Vagina (tissue), 2 donors: ENCODE measurements around the gene AMIGO2. TPM values are rescaled to one million over a fixed set of nuclear protein-coding genes. Genes with fewer than 3 reads are reported as not detected.

Source experiments
- DNase-seq, 2 donors: peaks; one replicate each; pipeline ENCODE4 v3.0.0-alpha.2; 2017; ENCODE audit errors: extremely low spot score in 2 of 2
- H3K27ac ChIP-seq: fragments of 200-600 bp; sonication (generic); one replicate; pipeline ENCODE4 v1.5.1; 2019
- H3K27me3 ChIP-seq: fragments of 200-600 bp; sonication (generic); one replicate; pipeline ENCODE4 v1.5.1; 2019
- H3K36me3 ChIP-seq, 2 donors: fragments of 200-600 bp; sonication (generic); one replicate each; pipeline ENCODE4 v1.5.1; 2017 to 2019
- H3K4me1 ChIP-seq: fragments of 200-600 bp; sonication (generic); one replicate; pipeline ENCODE4 v1.5.1; 2019
- H3K4me3 ChIP-seq, 2 donors: fragments of 200-600 bp; sonication (generic); 1 replicate in 1 of 2; 2 replicates in 1 of 2; pipeline ENCODE4 v1.5.1; 2016 to 2019
- H3K9me3 ChIP-seq: fragments of 200-600 bp; sonication (generic); one replicate; pipeline ENCODE4 v1.5.1; 2019
- CTCF ChIP-seq, 3 experiments: fragments of 450-650 bp in 2 of 3; fragments of 200-600 bp in 1 of 3; sonication (generic) in 1 of 3; IDR thresholded peaks; one replicate each; pipeline ENCODE4 v1.5.1; 2017 to 2019; ENCODE audit warnings: antibody characterized with exemption in 3 of 3, mild to moderate bottlenecking in 2 of 3, moderate library complexity in 2 of 3
- POLR2A ChIP-seq, 2 donors: fragments of 450-650 bp; IDR thresholded peaks; one replicate each; pipeline ENCODE4 v1.6.1; 2017; ENCODE audit warnings: antibody characterized with exemption in 2 of 2, mild to moderate bottlenecking in 2 of 2, moderate library complexity in 2 of 2
- POLR2AphosphoS5 ChIP-seq, 2 donors: sonication (generic); formaldehyde crosslinking; IDR thresholded peaks; one replicate each; pipeline ENCODE4 v1.9.0; 2017; ENCODE audit warnings: antibody characterized with exemption in 2 of 2, mild to moderate bottlenecking in 2 of 2, low read depth in 1 of 2; ENCODE audit not compliant: insufficient read depth in 1 of 2
- intact Hi-C: fragments of 100-400 bp; cut with DNase I; formaldehyde crosslinking; loops from one replicate; pipeline ENCODE4 v1.15.1; 2023
- total RNA-seq: library from RNA; depleted of rRNA; stranded (reverse); fragments of >200 nt; gene quantifications from one replicate; pipeline ENCODE4 v1.2.3, GENCODE V29; 2016

Gene AMIGO2
- total RNA-seq, 1 donor from 2014 or later: 20.4 TPM

GRCh38 chr12:47074757-47075156 lies 5.0 kb downstream of the AMIGO2 start:
- intact Hi-C loops: loop anchor here (5.0 kb wide), 1 partner anchor 303 kb away; no protein-coding TSS in a partner anchor
- H3K4me3 ChIP-seq: no peak overlapping the region

GRCh38 chr12:47073951-47074350 lies 5.8 kb downstream of the AMIGO2 start:
- no peaks in the 10 kb centered on the region for H3K27me3 ChIP-seq
- no peak for TF ChIP-seq POLR2AphosphoS5 (IDR thresholded peaks at IDR 0.05; ENCODE audit: insufficient read depth in 1 of 2, low read depth in 1 of 2)
- no peaks in the 10 kb centered on the region for H3K36me3 ChIP-seq
- no peak overlapping the region for H3K4me3 ChIP-seq
- no peak overlapping the region for H3K27ac ChIP-seq
- H3K9me3 ChIP-seq: no peaks in the 10 kb centered on the region
- intact Hi-C loops: no loop called here
- H3K4me1 ChIP-seq: peaks cover 37% of the 10 kb centered on the region
- DNase-seq: no peak

More at GRCh38 chr12:47074757-47075156, 5.0 kb downstream of the AMIGO2 start:
- peaks cover 30% of the 10 kb centered on the region for H3K4me1 ChIP-seq
- no peaks in the 10 kb centered on the region for H3K36me3 ChIP-seq
- no peak overlapping the region for H3K27ac ChIP-seq
- H3K27me3 ChIP-seq: no peaks in the 10 kb centered on the region
- no peak for TF ChIP-seq CTCF (IDR thresholded peaks at IDR 0.05)
- TF ChIP-seq POLR2AphosphoS5 (IDR thresholded peaks at IDR 0.05; ENCODE audit: insufficient read depth in 1 of 2, low read depth in 1 of 2): no peak
- no peak for TF ChIP-seq POLR2A (IDR thresholded peaks at IDR 0.05)
- no peaks in the 10 kb centered on the region for H3K9me3 ChIP-seq
- DNase-seq: no peak

GRCh38 chr12:47071241-47071852 lies 8.4 kb downstream of the AMIGO2 start:
- Histone ChIP-seq H3K36me3 (no peaks in the 10 kb centered on the region), H3K4me1 (peaks cover 27% of the 10 kb centered on the region), H3K27me3 (no peaks in the 10 kb centered on the region), H3K4me3 (no peak overlapping the region), H3K9me3 (no peaks in the 10 kb centered on the region), H3K27ac (no peak overlapping the region)
- DNase-seq: no peak
- intact Hi-C loops: no loop called here
- TF ChIP-seq POLR2AphosphoS5 (IDR thresholded peaks at IDR 0.05; ENCODE audit: insufficient read depth in 1 of 2, low read depth in 1 of 2): no peak
- TF ChIP-seq POLR2A (IDR thresholded peaks at IDR 0.05): no peak
- TF ChIP-seq CTCF (IDR thresholded peaks at IDR 0.05): no peak

- H3K27ac ChIP-seq: no peak overlapping the region
- DNase-seq: no peak
- intact Hi-C loops: no loop called here
- peaks cover 20% of the 10 kb centered on the region for H3K4me1 ChIP-seq
- no peaks in the 10 kb centered on the region for H3K36me3 ChIP-seq
- H3K27me3 ChIP-seq: no peaks in the 10 kb centered on the region
- TF ChIP-seq CTCF (IDR thresholded peaks at IDR 0.05): no peak
- H3K9me3 ChIP-seq: no peaks in the 10 kb centered on the region
- no peak overlapping the region for H3K4me3 ChIP-seq
Observed at GRCh38 chr12:47070310-47070709, 9.4 kb downstream of the AMIGO2 start.

GRCh38 chr12:47068539-47068938 lies 11.2 kb downstream of the AMIGO2 start:
- H3K27me3 ChIP-seq: no peaks in the 10 kb centered on the region
- DNase-seq: no peak
- H3K36me3 ChIP-seq: no peaks in the 10 kb centered on the region
- peaks cover 20% of the 10 kb centered on the region for H3K4me1 ChIP-seq
- no peaks in the 10 kb centered on the region for H3K9me3 ChIP-seq
- no peak for TF ChIP-seq POLR2AphosphoS5 (IDR thresholded peaks at IDR 0.05; ENCODE audit: insufficient read depth in 1 of 2, low read depth in 1 of 2)
- no peak for TF ChIP-seq POLR2A (IDR thresholded peaks at IDR 0.05)
- TF ChIP-seq CTCF (IDR thresholded peaks at IDR 0.05): no peak
- no peak overlapping the region for H3K4me3 ChIP-seq
- H3K27ac ChIP-seq: no peak overlapping the region
- intact Hi-C loops: no loop called here
